GM18519 (cell line): ENCODE measurements around the gene UFC1.

ENCODE experiments used
- ATAC-seq: cut with Tn5 transposase; IDR thresholded peaks from one replicate; pipeline ENCODE4 v1.9.1; 2021; ENCODE audit warnings: mild to moderate bottlenecking, moderate library complexity; ENCODE audit not compliant: unreplicated experiment, low FRiP score

The UFC1 gene

DNA sequence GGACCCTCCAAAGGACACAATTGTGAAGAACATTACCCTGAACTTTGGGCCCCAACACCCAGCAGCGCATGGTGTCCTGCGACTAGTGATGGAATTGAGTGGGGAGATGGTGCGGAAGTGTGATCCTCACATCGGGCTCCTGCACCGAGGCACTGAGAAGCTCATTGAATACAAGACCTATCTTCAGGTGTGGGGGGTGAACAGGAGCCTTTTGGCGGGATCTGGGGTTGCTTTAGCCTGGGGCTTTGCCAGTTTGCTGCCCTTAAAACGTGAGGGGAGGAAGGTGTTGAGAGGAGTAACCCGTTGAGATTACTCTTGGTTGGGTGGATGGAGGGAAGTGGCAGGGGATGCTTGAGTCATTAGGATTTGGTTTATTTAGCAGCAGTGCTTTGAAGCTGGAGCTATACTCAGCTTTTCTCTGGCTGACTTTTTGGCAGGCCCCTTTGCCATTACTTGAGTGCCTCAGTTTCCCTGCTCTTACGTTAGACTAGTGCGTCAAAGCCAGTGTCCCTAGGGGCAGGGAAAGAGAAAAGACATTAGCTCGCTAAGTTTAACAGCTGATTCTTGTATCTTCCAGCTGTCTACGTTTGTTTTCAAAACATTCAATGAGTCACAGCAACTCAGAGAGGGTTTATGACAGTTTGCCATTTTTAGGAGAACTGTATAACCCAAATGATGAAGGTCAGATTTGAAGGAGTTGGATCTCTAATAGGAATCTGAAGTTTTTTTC, 52.8 kb downstream of the UFC1 start:
- ATAC-seq: no peak

DNA sequence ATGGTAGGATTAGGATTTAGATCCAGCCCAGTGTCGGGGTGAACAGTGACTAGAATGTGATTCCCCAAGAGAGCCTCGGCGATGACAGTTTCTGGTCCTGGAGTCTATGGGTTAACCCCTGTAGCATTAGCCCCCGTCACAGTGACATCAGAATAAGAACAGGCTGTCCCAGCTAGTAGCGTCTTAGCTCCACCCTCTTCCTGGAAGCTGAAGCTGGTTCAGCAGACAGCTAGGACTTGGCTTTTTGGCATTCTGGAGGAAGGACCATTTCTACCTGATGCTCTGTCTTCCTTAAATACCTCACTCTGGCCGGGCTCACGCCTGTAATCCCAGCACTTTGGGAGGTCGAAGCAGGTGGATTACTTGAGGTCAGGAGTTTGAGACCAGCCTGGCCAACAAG, 53.4 kb downstream of the UFC1 start:
- no peak for ATAC-seq
